Measurements from ENCODE around the gene HMGB3. TPM values are rescaled to one million over a fixed set of nuclear protein-coding genes. Genes with fewer than 3 reads are reported as not detected.

Gene HMGB3
- total RNA-seq, 1 donor, result 14.7 TPM

DNA sequence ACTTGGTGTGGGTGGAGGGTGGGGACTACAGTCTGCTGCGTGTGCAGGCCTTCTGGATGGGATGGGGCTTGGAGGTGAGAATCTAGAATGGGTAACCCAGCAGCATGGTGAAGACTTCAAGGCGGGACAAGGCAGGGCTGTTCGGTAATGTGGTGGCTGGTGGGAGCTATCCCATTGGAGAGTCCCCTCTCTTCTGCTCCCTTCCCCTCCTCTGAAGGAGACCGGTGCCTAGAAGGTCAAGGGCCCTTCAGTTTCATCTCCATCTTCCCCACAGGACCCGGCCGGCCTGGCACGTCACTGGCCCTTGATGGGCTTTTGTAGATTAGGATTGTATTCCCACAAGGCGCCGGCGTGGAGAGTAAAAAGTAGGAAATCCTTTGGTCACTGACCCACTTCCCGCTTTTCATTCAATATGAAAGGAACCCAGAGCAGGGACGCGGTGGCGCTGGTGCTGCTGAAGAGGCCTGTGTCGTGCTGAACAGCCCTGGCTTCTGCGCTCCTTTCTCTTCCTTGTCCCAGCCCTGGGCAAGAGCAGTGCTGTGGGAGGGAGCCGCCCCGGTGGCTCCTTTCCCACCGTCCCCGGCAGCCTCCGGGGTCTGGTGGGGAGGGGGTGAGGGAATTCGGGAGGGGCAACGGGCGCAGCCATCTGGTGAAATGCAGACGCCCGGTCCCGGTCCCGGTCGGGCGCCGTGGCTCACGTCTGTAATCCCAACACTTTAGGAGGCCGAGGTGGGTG is 7.3 kb upstream of the HMGB3 start:
- TF ChIP-seq, protein P1, sequence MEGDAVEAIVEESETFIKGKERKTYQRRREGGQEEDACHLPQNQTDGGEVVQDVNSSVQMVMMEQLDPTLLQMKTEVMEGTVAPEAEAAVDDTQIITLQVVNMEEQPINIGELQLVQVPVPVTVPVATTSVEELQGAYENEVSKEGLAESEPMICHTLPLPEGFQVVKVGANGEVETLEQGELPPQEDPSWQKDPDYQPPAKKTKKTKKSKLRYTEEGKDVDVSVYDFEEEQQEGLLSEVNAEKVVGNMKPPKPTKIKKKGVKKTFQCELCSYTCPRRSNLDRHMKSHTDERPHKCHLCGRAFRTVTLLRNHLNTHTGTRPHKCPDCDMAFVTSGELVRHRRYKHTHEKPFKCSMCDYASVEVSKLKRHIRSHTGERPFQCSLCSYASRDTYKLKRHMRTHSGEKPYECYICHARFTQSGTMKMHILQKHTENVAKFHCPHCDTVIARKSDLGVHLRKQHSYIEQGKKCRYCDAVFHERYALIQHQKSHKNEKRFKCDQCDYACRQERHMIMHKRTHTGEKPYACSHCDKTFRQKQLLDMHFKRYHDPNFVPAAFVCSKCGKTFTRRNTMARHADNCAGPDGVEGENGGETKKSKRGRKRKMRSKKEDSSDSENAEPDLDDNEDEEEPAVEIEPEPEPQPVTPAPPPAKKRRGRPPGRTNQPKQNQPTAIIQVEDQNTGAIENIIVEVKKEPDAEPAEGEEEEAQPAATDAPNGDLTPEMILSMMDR (IDR thresholded peaks at IDR 0.05; ENCODE audit: insufficient read depth, low read depth, low read length), result no peak
- DNase-seq (ENCODE audit: low read depth), result no peak
- H3K4me3 ChIP-seq (ENCODE audit: low read depth, low read length), result no peak overlapping the region

DNA sequence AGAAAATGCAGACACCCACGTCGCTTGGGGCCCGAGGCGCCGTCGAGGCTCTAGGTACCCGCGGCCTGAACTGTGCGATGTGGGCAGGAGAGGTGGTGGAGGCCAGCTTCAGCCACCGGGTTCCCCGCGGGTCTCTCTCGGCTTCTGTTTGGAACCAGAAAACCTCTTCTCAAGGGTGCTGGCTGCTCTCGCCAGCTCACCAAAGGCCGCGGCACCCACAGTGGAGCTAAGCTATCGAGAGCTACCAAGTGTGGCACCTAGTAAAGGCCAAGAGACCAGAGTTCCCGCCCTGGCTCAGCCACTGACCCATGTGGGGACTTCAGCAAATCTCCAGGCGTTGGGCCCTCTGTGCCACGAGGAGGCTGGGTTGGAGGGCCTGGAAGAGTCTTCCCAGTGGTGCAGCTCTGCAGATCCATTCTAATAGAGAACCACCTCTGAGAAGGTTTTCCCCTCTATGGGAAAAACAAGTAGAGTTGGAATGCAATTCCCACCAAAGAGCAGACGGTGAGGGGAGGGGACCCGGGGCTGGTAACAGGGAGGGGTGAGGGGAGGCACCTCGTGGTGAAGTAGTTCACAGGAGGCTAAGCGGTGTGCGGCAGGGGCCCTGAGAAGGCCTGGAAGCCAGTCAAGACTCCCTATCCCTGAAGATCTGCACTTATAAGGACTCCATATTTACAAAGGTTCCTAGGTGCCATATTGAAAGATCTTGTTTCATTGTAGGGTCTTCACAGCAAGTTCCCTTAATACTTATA is 5.5 kb upstream of the HMGB3 start:
- H3K4me3 ChIP-seq (ENCODE audit: low read depth, low read length), result no peak overlapping the region
- TF ChIP-seq, protein P1 (IDR thresholded peaks at IDR 0.05; ENCODE audit: insufficient read depth, low read depth, low read length), result no peak
- DNase-seq (ENCODE audit: low read depth), result no peak

DNA sequence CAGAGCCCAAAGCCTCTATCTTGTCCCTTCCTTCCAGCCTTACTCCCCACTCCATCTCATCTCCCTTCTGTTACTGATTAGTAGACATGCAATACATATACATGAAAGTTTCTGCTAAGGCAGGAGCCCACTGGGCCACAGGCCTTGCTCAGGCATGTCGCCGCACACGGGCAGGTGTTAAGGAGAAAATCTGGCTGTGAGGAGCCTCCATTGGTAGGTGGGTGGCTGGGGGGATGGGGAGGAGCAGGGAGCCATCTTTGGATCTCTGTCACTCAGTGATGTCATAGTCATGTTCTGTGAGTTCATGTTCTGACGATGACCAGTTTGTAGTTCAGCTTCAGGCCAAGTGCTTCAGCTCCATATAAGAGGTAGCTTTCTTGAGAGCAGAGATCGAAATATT is 2.9 kb upstream of the HMGB3 start:
- no peak overlapping the region for H3K4me3 ChIP-seq (ENCODE audit: low read depth, low read length)
- TF ChIP-seq, protein P1 (IDR thresholded peaks at IDR 0.05; ENCODE audit: insufficient read depth, low read depth, low read length), result no peak
- no peak for DNase-seq (ENCODE audit: low read depth)

DNA sequence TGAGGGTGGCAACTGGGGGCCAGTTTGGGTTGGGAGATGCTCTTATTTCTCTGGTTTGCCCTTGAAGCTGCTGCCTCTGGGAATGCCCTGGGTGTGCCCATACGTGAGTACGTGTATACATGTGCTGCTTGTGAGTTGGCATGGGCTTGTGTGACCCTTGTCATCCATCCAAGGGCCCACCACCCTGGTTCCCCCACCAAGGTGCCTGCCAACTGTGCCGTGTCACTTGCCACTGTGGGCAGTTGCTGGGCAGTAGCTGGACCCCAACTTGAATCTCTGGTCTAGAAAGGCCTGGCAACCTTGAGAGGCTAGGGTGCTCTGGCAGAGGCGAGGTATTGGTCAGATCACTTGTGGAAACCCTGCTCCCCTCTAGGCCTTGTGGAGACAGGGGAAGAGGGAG is 2.4 kb upstream of the HMGB3 start:
- TF ChIP-seq, protein P1 (IDR thresholded peaks at IDR 0.05; ENCODE audit: insufficient read depth, low read depth, low read length), result no peak
- DNase-seq (ENCODE audit: low read depth), result no peak
- no peak overlapping the region for H3K4me3 ChIP-seq (ENCODE audit: low read depth, low read length)

DNA sequence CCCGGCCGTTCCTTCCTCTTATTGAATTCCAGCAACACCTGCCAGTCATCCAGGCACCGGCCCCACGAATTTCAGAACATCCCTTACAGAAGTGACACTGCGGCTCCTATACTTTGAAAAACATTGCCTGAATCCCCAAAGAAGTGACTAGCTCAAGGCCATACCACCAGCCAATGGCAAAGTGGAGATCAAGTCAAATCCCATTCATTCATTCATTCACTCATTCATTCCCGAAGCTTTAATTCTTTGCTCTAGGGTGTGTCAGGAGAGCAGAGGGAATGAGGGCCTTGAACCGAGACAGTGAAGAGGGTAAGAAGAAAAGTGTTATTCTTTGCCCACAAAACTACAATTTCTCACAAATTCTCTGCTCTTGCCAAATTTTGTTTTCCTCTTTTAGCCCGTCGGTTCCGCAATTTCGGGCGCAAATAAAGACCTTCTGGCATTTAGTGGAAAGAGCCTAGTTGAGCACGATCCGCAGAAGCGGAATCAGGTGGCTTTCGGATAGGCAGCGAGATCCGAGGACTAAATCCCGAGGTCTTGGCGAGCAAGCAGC is 824 bp upstream of the HMGB3 start:
- peak overlapping the region; percentile 66 for H3K4me3 ChIP-seq (ENCODE audit: low read depth, low read length)
- DNase-seq (ENCODE audit: low read depth), result no peak
- TF ChIP-seq, protein P1 (IDR thresholded peaks at IDR 0.05; ENCODE audit: insufficient read depth, low read depth, low read length), result no peak

DNA sequence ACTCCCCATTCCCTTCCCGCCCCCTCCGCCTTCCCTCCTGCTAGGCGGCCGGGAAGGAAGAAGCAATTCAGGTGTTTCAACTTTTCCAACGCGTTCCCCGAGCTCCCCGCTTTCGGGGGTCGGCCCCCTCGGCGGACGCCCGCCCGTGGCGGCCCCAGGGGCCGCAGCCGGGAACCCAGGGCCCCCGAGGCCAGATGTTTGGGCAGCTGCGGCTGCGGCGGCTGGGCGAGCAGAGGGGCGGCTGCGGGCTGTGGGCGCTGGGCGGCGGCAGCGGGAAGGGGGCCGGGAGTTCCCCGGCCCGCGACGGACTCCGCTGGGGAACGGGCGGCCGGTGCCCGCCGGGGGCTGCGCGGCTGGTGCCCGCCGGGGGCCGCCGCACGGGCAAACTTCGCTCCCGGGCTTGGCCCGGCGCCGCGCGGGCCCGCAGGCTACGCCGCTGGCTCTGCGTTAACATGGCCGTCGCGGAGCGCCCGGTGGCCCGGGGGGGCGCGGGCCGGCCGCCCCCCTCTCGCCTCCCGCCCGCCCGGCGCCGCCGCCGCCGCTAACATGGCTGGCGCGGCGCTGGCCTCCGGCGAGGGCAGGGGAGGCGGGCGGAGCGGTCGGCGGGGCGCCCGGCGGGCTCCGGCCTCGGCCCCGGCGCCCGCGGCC is 510 bp downstream of the HMGB3 start:
- H3K4me3 ChIP-seq (ENCODE audit: low read depth, low read length), result peak overlapping the region; percentile 56
- TF ChIP-seq, protein P1 (IDR thresholded peaks at IDR 0.05; ENCODE audit: insufficient read depth, low read depth, low read length), result no peak
- no peak for DNase-seq (ENCODE audit: low read depth)
